ENCODE results near the gene CEP72.
"Not testable (repeated sequence)": the region's sequence is repeated elsewhere in the genome, so short reads cannot be mapped to it uniquely, and the experiment has no call there.

DNA sequence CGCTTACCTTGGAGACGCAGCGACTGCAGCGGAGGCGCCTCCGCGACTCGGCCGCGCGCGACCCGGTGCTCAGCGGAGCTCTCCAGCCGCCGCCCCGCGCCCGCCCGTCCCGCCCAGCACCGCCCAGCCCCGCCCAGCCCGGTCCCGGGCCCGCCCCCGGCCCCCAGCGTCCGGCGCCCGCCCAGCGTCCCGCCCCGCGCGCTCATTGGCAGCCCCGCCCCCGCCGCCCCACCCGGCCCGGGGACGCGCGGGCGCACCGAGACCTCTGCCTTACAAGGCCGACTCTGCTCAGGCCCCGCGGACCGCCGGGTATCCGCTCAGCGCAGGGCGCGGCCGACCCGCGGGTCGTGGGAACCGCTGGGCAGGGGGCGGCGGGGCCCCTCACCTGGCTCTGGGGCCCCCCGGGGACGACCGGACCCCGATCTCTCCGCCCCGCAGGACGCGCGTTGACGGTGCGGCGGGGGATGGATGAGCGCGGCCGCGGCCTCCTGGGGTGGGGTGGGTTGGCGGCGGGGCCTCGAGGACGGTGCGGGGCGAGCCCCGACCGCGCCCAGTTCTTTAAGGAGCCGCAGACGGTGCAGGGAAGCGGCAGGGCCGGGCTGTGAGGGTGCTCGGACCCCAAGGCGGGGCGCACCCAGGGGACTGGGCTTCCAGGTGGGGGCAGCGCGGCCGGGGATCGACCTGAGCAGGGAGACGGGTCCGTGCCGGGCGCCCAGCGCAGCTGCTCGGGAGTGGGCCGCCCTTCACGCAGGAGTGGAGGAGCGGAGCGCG lies 81.3 kb downstream of the CEP72 start, which contains the start of gene TPPP:
- TF ChIP-seq, protein P1, sequence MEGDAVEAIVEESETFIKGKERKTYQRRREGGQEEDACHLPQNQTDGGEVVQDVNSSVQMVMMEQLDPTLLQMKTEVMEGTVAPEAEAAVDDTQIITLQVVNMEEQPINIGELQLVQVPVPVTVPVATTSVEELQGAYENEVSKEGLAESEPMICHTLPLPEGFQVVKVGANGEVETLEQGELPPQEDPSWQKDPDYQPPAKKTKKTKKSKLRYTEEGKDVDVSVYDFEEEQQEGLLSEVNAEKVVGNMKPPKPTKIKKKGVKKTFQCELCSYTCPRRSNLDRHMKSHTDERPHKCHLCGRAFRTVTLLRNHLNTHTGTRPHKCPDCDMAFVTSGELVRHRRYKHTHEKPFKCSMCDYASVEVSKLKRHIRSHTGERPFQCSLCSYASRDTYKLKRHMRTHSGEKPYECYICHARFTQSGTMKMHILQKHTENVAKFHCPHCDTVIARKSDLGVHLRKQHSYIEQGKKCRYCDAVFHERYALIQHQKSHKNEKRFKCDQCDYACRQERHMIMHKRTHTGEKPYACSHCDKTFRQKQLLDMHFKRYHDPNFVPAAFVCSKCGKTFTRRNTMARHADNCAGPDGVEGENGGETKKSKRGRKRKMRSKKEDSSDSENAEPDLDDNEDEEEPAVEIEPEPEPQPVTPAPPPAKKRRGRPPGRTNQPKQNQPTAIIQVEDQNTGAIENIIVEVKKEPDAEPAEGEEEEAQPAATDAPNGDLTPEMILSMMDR (IDR thresholded peaks at IDR 0.05), result not testable (repeated sequence)
- TF ChIP-seq EZH2 (IDR thresholded peaks at IDR 0.05), result peak; percentile 29
